ENCODE results near the gene TPH2.

DNA sequence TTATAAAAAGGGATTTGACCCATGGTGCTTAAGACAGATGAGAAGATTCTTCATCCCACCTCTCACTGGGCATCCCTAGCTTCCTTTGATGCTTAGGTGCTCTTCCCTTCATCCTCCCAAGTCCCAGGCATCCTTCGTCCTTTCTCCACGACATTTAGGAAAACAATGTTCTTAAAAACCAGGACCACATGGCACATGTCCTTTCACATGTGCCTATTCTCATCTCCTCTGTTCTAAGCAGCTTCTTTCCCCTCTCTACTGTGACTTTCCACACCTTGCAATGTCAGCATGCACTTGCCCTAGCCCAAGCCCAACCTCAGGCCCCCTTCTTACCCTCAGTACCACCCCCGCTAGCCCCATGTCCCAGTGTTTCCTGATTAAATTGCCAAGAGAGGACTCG, 12.2 kb downstream of the TPH2 start:
- TF ChIP-seq, protein P1, sequence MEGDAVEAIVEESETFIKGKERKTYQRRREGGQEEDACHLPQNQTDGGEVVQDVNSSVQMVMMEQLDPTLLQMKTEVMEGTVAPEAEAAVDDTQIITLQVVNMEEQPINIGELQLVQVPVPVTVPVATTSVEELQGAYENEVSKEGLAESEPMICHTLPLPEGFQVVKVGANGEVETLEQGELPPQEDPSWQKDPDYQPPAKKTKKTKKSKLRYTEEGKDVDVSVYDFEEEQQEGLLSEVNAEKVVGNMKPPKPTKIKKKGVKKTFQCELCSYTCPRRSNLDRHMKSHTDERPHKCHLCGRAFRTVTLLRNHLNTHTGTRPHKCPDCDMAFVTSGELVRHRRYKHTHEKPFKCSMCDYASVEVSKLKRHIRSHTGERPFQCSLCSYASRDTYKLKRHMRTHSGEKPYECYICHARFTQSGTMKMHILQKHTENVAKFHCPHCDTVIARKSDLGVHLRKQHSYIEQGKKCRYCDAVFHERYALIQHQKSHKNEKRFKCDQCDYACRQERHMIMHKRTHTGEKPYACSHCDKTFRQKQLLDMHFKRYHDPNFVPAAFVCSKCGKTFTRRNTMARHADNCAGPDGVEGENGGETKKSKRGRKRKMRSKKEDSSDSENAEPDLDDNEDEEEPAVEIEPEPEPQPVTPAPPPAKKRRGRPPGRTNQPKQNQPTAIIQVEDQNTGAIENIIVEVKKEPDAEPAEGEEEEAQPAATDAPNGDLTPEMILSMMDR (IDR thresholded peaks at IDR 0.05), result no peak
- TF ChIP-seq, protein P2, sequence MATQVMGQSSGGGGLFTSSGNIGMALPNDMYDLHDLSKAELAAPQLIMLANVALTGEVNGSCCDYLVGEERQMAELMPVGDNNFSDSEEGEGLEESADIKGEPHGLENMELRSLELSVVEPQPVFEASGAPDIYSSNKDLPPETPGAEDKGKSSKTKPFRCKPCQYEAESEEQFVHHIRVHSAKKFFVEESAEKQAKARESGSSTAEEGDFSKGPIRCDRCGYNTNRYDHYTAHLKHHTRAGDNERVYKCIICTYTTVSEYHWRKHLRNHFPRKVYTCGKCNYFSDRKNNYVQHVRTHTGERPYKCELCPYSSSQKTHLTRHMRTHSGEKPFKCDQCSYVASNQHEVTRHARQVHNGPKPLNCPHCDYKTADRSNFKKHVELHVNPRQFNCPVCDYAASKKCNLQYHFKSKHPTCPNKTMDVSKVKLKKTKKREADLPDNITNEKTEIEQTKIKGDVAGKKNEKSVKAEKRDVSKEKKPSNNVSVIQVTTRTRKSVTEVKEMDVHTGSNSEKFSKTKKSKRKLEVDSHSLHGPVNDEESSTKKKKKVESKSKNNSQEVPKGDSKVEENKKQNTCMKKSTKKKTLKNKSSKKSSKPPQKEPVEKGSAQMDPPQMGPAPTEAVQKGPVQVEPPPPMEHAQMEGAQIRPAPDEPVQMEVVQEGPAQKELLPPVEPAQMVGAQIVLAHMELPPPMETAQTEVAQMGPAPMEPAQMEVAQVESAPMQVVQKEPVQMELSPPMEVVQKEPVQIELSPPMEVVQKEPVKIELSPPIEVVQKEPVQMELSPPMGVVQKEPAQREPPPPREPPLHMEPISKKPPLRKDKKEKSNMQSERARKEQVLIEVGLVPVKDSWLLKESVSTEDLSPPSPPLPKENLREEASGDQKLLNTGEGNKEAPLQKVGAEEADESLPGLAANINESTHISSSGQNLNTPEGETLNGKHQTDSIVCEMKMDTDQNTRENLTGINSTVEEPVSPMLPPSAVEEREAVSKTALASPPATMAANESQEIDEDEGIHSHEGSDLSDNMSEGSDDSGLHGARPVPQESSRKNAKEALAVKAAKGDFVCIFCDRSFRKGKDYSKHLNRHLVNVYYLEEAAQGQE (IDR thresholded peaks at IDR 0.05; ENCODE audit: insufficient read depth in 1 of 2, low read depth in 2 of 2, low read length in 1 of 2), result no peak
- no peak for TF ChIP-seq POLR2AphosphoS5 (IDR thresholded peaks at IDR 0.05; ENCODE audit: low read depth, low read length)
- no peak for TF ChIP-seq TCF7L2 (IDR thresholded peaks at IDR 0.05; ENCODE audit: low read depth, low read length)
- TF ChIP-seq SIN3A (IDR thresholded peaks at IDR 0.05; ENCODE audit: borderline replicate concordance, insufficient read depth, low read depth, low read length), result no peak
